H1 (cell line): ENCODE data around the gene ELOVL4. TPM values are rescaled to one million over a fixed set of nuclear protein-coding genes. Genes with fewer than 3 reads are reported as not detected.

ENCODE experiments used
- CTCF ChIA-PET: fragments of 300-600 bp; sonication (Branson Sonifier 250); formaldehyde crosslinking; loops from one replicate; lab custom pipeline; 2021; ENCODE audit not compliant: partially characterized antibody; lab: Charles Lee
- POLR2A ChIA-PET: fragments of 300-600 bp; sonication (Branson Sonifier 250); formaldehyde crosslinking; loops from one replicate; lab custom pipeline; 2021; ENCODE audit warnings: inconsistent platforms; ENCODE audit not compliant: partially characterized antibody; lab: Charles Lee
- DNase-seq, 2 experiments: peaks; one replicate each; pipeline versions ENCODE4 v3.0.0 to v3.0.0-alpha.2; 2010 to 2022; ENCODE audit warnings: low spot score in 2 of 2, low read depth in 1 of 2, mixed read lengths in 1 of 2
- FAIRE-seq: peaks from 2 replicates; lab custom pipeline; 2011; peaks lifted over from hg19 to GRCh38; lab: Jason Lieb, UNC
- H2AFZ ChIP-seq: 2 replicates; pipeline ENCODE4 v1.8.1; 2012; ENCODE audit warnings: low read length, inconsistent platforms
- H2AK5ac ChIP-seq: 2 replicates; pipeline ENCODE4 v1.6.1; 2013; ENCODE audit warnings: low read depth, low read length
- H2BK120ac ChIP-seq: replicated peaks from 2 replicates; pipeline ENCODE3; 2013; ENCODE audit warnings: low read depth, low read length, inconsistent platforms
- H2BK12ac ChIP-seq: 2 replicates; pipeline ENCODE4 v1.6.1; 2013; ENCODE audit warnings: low read depth, low read length
- H2BK15ac ChIP-seq: 2 replicates; pipeline ENCODE4 v1.6.1; 2013; ENCODE audit warnings: low read length
- H2BK20ac ChIP-seq: 2 replicates; pipeline ENCODE4 v1.6.1; 2013; ENCODE audit warnings: low read length
- H2BK5ac ChIP-seq: 2 replicates; pipeline ENCODE4 v1.6.1; 2013; ENCODE audit warnings: low read depth, low read length
- H3K14ac ChIP-seq: 2 replicates; pipeline ENCODE4 v1.6.1; 2013; ENCODE audit warnings: inconsistent platforms; ENCODE audit not compliant: insufficient read length
- H3K18ac ChIP-seq: 2 replicates; pipeline ENCODE4 v1.6.1; 2013; ENCODE audit warnings: low read length; ENCODE audit errors: extremely low read depth
- H3K23ac ChIP-seq: 2 replicates; pipeline ENCODE4 v1.6.1; 2013; ENCODE audit warnings: inconsistent platforms; ENCODE audit not compliant: insufficient read length
- H3K23me2 ChIP-seq: 2 replicates; pipeline ENCODE4 v1.6.1; 2013; ENCODE audit warnings: low read depth, low read length
- H3K27ac ChIP-seq: 2 replicates; pipeline ENCODE4 v1.6.1; 2011; ENCODE audit warnings: low read depth, low read length, inconsistent platforms
- H3K27me3 ChIP-seq, 4 experiments: replicated peaks in 1 of 4; 1 replicate in 1 of 4; 2 replicates in 3 of 4; pipeline versions ENCODE4 v1.6.1 to v1.8.1; 2011 to 2013; ENCODE audit warnings: low read length in 3 of 4, mild to moderate bottlenecking in 3 of 4, inconsistent platforms in 2 of 4, mixed read lengths in 2 of 4, moderate library complexity in 1 of 4; ENCODE audit not compliant: control insufficient read depth in 3 of 4, insufficient read depth in 3 of 4; ENCODE audit errors: extremely low read depth in 1 of 4
- H3K36me3 ChIP-seq, 4 experiments: 2 replicates each; pipeline versions ENCODE4 v1.6.1 to v1.8.1; 2011 to 2013; ENCODE audit warnings: mild to moderate bottlenecking in 4 of 4, low read length in 3 of 4, moderate library complexity in 2 of 4, control low read depth in 1 of 4, inconsistent platforms in 1 of 4; ENCODE audit not compliant: insufficient read depth in 4 of 4, control insufficient read depth in 2 of 4
- H3K4ac ChIP-seq: replicated peaks from 2 replicates; pipeline ENCODE3; 2013; ENCODE audit warnings: low read length, low read depth, mixed read lengths, inconsistent platforms; ENCODE audit not compliant: insufficient read length
- H3K4me1 ChIP-seq, 4 experiments: replicated peaks in 1 of 4; 1 replicate in 1 of 4; 2 replicates in 3 of 4; pipeline versions ENCODE4 v1.6.1 to v1.8.1; 2011 to 2013; ENCODE audit warnings: low read length in 3 of 4, inconsistent platforms in 2 of 4, mixed read lengths in 1 of 4; ENCODE audit not compliant: insufficient read depth in 4 of 4, control insufficient read depth in 3 of 4
- H3K4me2 ChIP-seq, 2 experiments: 2 replicates each; pipeline versions ENCODE4 v1.6.1 to v1.8.1; 2011 to 2013; ENCODE audit warnings: low read depth in 2 of 2, low read length in 2 of 2, control low read depth in 1 of 2, inconsistent platforms in 1 of 2, mild to moderate bottlenecking in 1 of 2; ENCODE audit not compliant: insufficient read depth in 1 of 2
- H3K4me3 ChIP-seq, 4 experiments: fragments of 200-600, 300-600 bp in 1 of 4; sonication (generic), shearing (Covaris generic), sonication (Bioruptor Twin) in 1 of 4; 2 replicates each; pipeline versions ENCODE4 v1.5.1 to v1.8.1; 2011 to 2016; ENCODE audit warnings: low read length in 4 of 4, low read depth in 3 of 4, control low read depth in 2 of 4, inconsistent platforms in 2 of 4, mild to moderate bottlenecking in 2 of 4, mixed read lengths in 1 of 4, moderate library complexity in 1 of 4; ENCODE audit not compliant: insufficient read depth in 2 of 4; ENCODE audit errors: extremely low read depth in 1 of 4
- H3K56ac ChIP-seq: replicated peaks from 2 replicates; pipeline ENCODE3; 2013; ENCODE audit warnings: low read depth, mild to moderate bottlenecking, mixed read lengths, low read length, inconsistent platforms; ENCODE audit not compliant: insufficient read length
- H3K79me1 ChIP-seq: 2 replicates; pipeline ENCODE4 v1.6.1; 2013; ENCODE audit warnings: low read depth, low read length, control low read depth
- H3K79me2 ChIP-seq, 2 experiments: 2 replicates each; pipeline versions ENCODE4 v1.6.1 to v1.8.1; 2012 to 2013; ENCODE audit warnings: low read length in 2 of 2, mild to moderate bottlenecking in 2 of 2, inconsistent platforms in 1 of 2; ENCODE audit not compliant: insufficient read depth in 2 of 2, control insufficient read depth in 1 of 2
- H3K9ac ChIP-seq, 4 experiments: replicated peaks in 1 of 4; 1 replicate in 1 of 4; 2 replicates in 3 of 4; pipeline versions ENCODE4 v1.6.1 to v1.8.1; 2011 to 2013; ENCODE audit warnings: low read depth in 3 of 4, low read length in 3 of 4, control low read depth in 2 of 4, mild to moderate bottlenecking in 2 of 4, moderate library complexity in 2 of 4, inconsistent platforms in 1 of 4; ENCODE audit errors: extremely low read depth in 1 of 4
- H3K9me3 ChIP-seq, 2 experiments: 2 replicates each; pipeline versions ENCODE4 v1.6.1 to v1.8.1; 2012 to 2013; ENCODE audit warnings: mild to moderate bottlenecking in 2 of 2, moderate library complexity in 2 of 2, control low read depth in 1 of 2, inconsistent platforms in 1 of 2, low read depth in 1 of 2, low read length in 1 of 2, mixed read lengths in 1 of 2; ENCODE audit not compliant: insufficient read depth in 2 of 2
- H4K20me1 ChIP-seq, 2 experiments: replicated peaks in 1 of 2; 2 replicates each; pipeline versions ENCODE3 to v1.8.1; 2011 to 2013; ENCODE audit warnings: inconsistent platforms in 2 of 2, low read length in 2 of 2, mild to moderate bottlenecking in 1 of 2; ENCODE audit not compliant: insufficient read depth in 2 of 2, control insufficient read depth in 1 of 2
- H4K5ac ChIP-seq: 2 replicates; pipeline ENCODE4 v1.6.1; 2013; ENCODE audit warnings: low read length, low read depth, mixed read lengths, inconsistent platforms; ENCODE audit not compliant: insufficient read length
- H4K8ac ChIP-seq: 2 replicates; pipeline ENCODE4 v1.8.0; 2013; ENCODE audit warnings: mild to moderate bottlenecking, moderate library complexity, low read length, inconsistent platforms; ENCODE audit not compliant: insufficient read depth; ENCODE audit errors: extremely low read depth
- H4K91ac ChIP-seq: replicated peaks from 2 replicates; pipeline ENCODE3; 2013; ENCODE audit warnings: low read length, mixed read lengths, inconsistent platforms; ENCODE audit not compliant: insufficient read length
- CTCF ChIP-seq, 3 experiments: IDR thresholded peaks; 1 replicate in 2 of 3; 2 replicates in 1 of 3; pipeline versions ENCODE4 v1.5.1 to v1.6.1; 2011; ENCODE audit warnings: low read length in 3 of 3, mild to moderate bottlenecking in 3 of 3, inconsistent platforms in 2 of 3, low read depth in 1 of 3, moderate library complexity in 1 of 3; ENCODE audit not compliant: insufficient read depth in 1 of 3; ENCODE audit errors: control extremely low read depth in 1 of 3
- RAD21 ChIP-seq, 2 experiments: IDR thresholded peaks in 1 of 2; conservative IDR thresholded peaks in 1 of 2; 2 replicates each; pipeline ENCODE4 v1.6.1; 2011; ENCODE audit warnings: low read depth in 2 of 2, low read length in 2 of 2, improper control_type of control experiment in 1 of 2, inconsistent platforms in 1 of 2, mild to moderate bottlenecking in 1 of 2, moderate library complexity in 1 of 2
- SIRT6 ChIP-seq: IDR thresholded peaks from one replicate; pipeline ENCODE4 v1.7.1; 2012; ENCODE audit warnings: low read length, inconsistent platforms
- WGBS, 2 experiments: shearing (Covaris generic) in 1 of 2; methylation state at CpG; one replicate each; pipeline versions ENCODE4 v1.1.6 to v1.1.7; 2013 to 2015; ENCODE audit warnings: low lambda C conversion rate in 2 of 2, mixed read lengths in 2 of 2, inconsistent platforms in 1 of 2, low coverage in 1 of 2, missing lambda C conversion rate in 1 of 2; ENCODE audit not compliant: insufficient replicate concordance in 2 of 2, insufficient coverage in 1 of 2, insufficient read length in 1 of 2; ENCODE audit errors: extremely low coverage in 1 of 2, missing lambda C conversion rate in 1 of 2; 5-methylcytosine and 5-hydroxymethylcytosine counted together
- polyA plus RNA-seq, 7 experiments: library from polyadenylated mRNA; depleted of rRNA in 3 of 7; stranded (reverse) in 5 of 7; unstranded in 2 of 7; fragments of >200 nt in 5 of 7; fragments of 200-250 nt in 2 of 7; gene quantifications; 1 replicate in 5 of 7; 2 replicates in 1 of 7; 4 replicates in 1 of 7; pipeline versions ENCODE4 v1.2.1 to v1.2.3, GENCODE V29; 2011 to 2013; ENCODE audit warnings: missing spikeins in 2 of 7, mixed read lengths in 2 of 7
- total RNA-seq: library from RNA; stranded (reverse); fragmentation: NEBNext Ultra II Directional; extraction: Animal tissue kit (Norgen Biotek cat#: 25700); gene quantifications from 2 replicates; pipeline ENCODE4 v1.2.1, GENCODE V29; 2021

The ELOVL4 gene
- total and polyA plus RNA-seq, 2 of the 8 experiments (the other 6 are each of a cell fraction or from before 2014, with no cell fraction given): 2.0 to 15.0 TPM

- Histone ChIP-seq H2BK5ac (no peak overlapping the region), H2BK120ac (no peak overlapping the region), H3K23me2 (no peaks in the 10 kb centered on the region), H3K27me3 (peaks cover 0 to 3% (median 0%) of the 10 kb centered on the region in 4 experiments; a peak in 1 of 7 replicates), H2AK5ac (no peak overlapping the region), H3K27ac (no peak overlapping the region), H3K79me2 (no peaks in the 10 kb centered on the region), H3K18ac (no peak overlapping the region), H2BK15ac (no peak overlapping the region), H3K36me3 (no peaks in the 10 kb centered on the region), H3K23ac (no peak overlapping the region), H4K91ac (no peak overlapping the region), H2AFZ (peak overlapping the region; percentile 92), H4K5ac (no peak overlapping the region), H2BK20ac (no peak overlapping the region), H3K14ac (no peak overlapping the region), H4K20me1 (no peaks in the 10 kb centered on the region), H3K79me1 (no peaks in the 10 kb centered on the region), H4K8ac (no peak overlapping the region), H3K56ac (no peak overlapping the region), H3K9ac (no peak overlapping the region), H3K9me3 (no peaks in the 10 kb centered on the region), H3K4me3 (peak overlapping the region in 1 of 4 experiments; percentile 25; a peak in 1 of 8 replicates), H2BK12ac (no peak overlapping the region), H3K4me2 (peak overlapping the region; percentile 13 to 31; a peak in 3 of 4 replicates), H3K4me1 (peaks cover 2 to 4% (median 4%) of the 10 kb centered on the region in 4 experiments; a peak in 4 of 7 replicates), H3K4ac (no peak overlapping the region)
- DNase-seq: peak in 1 of 2 experiments; percentile 49
- 59% methylated on average over 12 of the region's 12 CpGs; no CpG with 5 or more reads in 1 of the 2 experiments for WGBS, 2 experiments
- no peak for TF ChIP-seq SIRT6
- TF ChIP-seq CTCF (IDR thresholded peaks at IDR 0.05; ENCODE audit: control extremely low read depth in 1 of 3, insufficient read depth in 1 of 3, low read depth in 1 of 3, low read length in 3 of 3): peak in 2 of 3 experiments; percentile 60 to 65; a peak in 2 of 4 replicates
- peak; percentile 80 to 84 for TF ChIP-seq RAD21 (IDR thresholded peaks at IDR 0.05 in 1 of 2, conservative IDR thresholded peaks at IDR 0.05 in 1 of 2; ENCODE audit: low read depth in 2 of 2, low read length in 2 of 2)
- ChIA-PET CTCF (interaction anchor here (0.6 to 4.5 kb wide), 46 partner anchors 9 to 1079 kb away, joined by 3 to 34 read pairs (median 4); no protein-coding TSS in a partner anchor), POLR2A (no interaction called here)
- FAIRE-seq: peak; percentile 91
Observed at GRCh38 chr6:79868098-79868722, 79.1 kb downstream of the ELOVL4 start.
